Naive thymus-derived CD4-positive, alpha-beta T cell (primary cell): ENCODE data around the gene TMEM108. TPM values are rescaled to one million over a fixed set of nuclear protein-coding genes. Genes with fewer than 3 reads are reported as not detected.

Experiments used
- ATAC-seq: fragments of 150-1000 bp; cut with Tn5 transposase; 2 replicates; pipeline ENCODE4 v1.10.0; 2021; ENCODE audit warnings: mild to moderate bottlenecking, moderate library complexity
- CTCF ChIA-PET: fragments of 350-600 bp; sonication (Branson Sonifier 250); formaldehyde crosslinking; loops from one replicate; lab custom pipeline; 2021; ENCODE audit warnings: antibody characterized with exemption; lab: Charles Lee
- POLR2A ChIA-PET: fragments of 350-600 bp; sonication (Branson Sonifier 250); formaldehyde crosslinking; loops from one replicate; lab custom pipeline; 2021; ENCODE audit warnings: antibody characterized with exemption, inconsistent platforms; lab: Charles Lee
- DNase-seq, 9 donors: peaks; one replicate each; pipeline versions ENCODE4 v3.0.0 to v3.0.0-alpha.2; 2020 to 2022; ENCODE audit warnings: mixed read lengths in 1 of 9
- H3K27ac ChIP-seq: one replicate; pipeline ENCODE4 v1.7.0; 2013; ENCODE audit warnings: mild to moderate bottlenecking, low read depth, low read length, moderate library complexity
- H3K27me3 ChIP-seq, 2 donors: one replicate each; pipeline ENCODE4 v1.7.0; 2013; ENCODE audit warnings: low read length in 2 of 2, mild to moderate bottlenecking in 2 of 2, moderate library complexity in 2 of 2; ENCODE audit not compliant: control insufficient read depth in 2 of 2, insufficient read depth in 2 of 2
- H3K36me3 ChIP-seq, 3 experiments: 1 replicate in 2 of 3; 2 replicates in 1 of 3; pipeline ENCODE4 v1.7.0; 2013; ENCODE audit warnings: low read length in 3 of 3, mild to moderate bottlenecking in 3 of 3, moderate library complexity in 1 of 3; ENCODE audit not compliant: insufficient read depth in 3 of 3, control insufficient read depth in 2 of 3
- H3K4me1 ChIP-seq, 2 donors: one replicate each; pipeline ENCODE4 v1.7.0; 2013; ENCODE audit warnings: low read length in 2 of 2, mild to moderate bottlenecking in 2 of 2, moderate library complexity in 1 of 2; ENCODE audit not compliant: control insufficient read depth in 2 of 2, insufficient read depth in 2 of 2
- H3K4me3 ChIP-seq: 2 replicates; pipeline ENCODE4 v1.7.0; 2013; ENCODE audit warnings: mild to moderate bottlenecking, low read length
- H3K9me3 ChIP-seq, 3 experiments: 1 replicate in 2 of 3; 2 replicates in 1 of 3; pipeline ENCODE4 v1.7.0; 2013; ENCODE audit warnings: low read length in 3 of 3; ENCODE audit not compliant: control insufficient read depth in 2 of 3
- H3K27ac Mint-ChIP-seq, 9 donors: one replicate each; pipeline ENCODE4 v1.8.0; 2020 to 2022; ENCODE audit warnings: mixed read lengths in 9 of 9, mild to moderate bottlenecking in 8 of 9, moderate library complexity in 5 of 9, inconsistent platforms in 2 of 9
- H3K27me3 Mint-ChIP-seq, 5 donors: one replicate each; pipeline ENCODE4 v1.8.0; 2021 to 2022; ENCODE audit warnings: mixed read lengths in 5 of 5, mild to moderate bottlenecking in 1 of 5
- H3K36me3 Mint-ChIP-seq, 5 donors: one replicate each; pipeline ENCODE4 v1.8.0; 2020 to 2022; ENCODE audit warnings: mixed read lengths in 5 of 5, mild to moderate bottlenecking in 3 of 5, inconsistent platforms in 1 of 5
- H3K4me1 Mint-ChIP-seq, 7 donors: one replicate each; pipeline ENCODE4 v1.8.0; 2020 to 2022; ENCODE audit warnings: mixed read lengths in 7 of 7, mild to moderate bottlenecking in 3 of 7, inconsistent platforms in 1 of 7
- H3K4me3 Mint-ChIP-seq, 10 donors: one replicate each; pipeline ENCODE4 v1.8.0; 2020 to 2022; ENCODE audit warnings: mild to moderate bottlenecking in 10 of 10, mixed read lengths in 10 of 10, moderate library complexity in 6 of 10, inconsistent platforms in 2 of 10
- H3K9me3 Mint-ChIP-seq, 11 donors: one replicate each; pipeline ENCODE4 v1.8.0; 2020 to 2022; ENCODE audit warnings: mixed read lengths in 11 of 11, mild to moderate bottlenecking in 4 of 11, inconsistent platforms in 1 of 11, moderate library complexity in 1 of 11
- intact Hi-C, 2 donors: fragments of 100-400 bp; cut with micrococcal nuclease; formaldehyde crosslinking; loops; one replicate each; pipeline ENCODE4 v1.15.1; 2023
- polyA plus RNA-seq, 2 donors: library from polyadenylated mRNA; unstranded; fragments of 300-500 nt; fragmentation: Illumina TruSeq; gene quantifications; one replicate each; pipeline ENCODE4 v1.2.3, GENCODE V29; 2021
- total RNA-seq, 6 experiments: library from RNA in 5 of 6; stranded (reverse) in 5 of 6; gene quantifications; 1 replicate in 5 of 6; 2 replicates in 1 of 6; pipeline ENCODE4 v1.2.3 and lab custom pipeline; 2021 to 2026

The TMEM108 gene
- total and polyA plus RNA-seq, 7 experiments from 2014 or later: not detected

GRCh38 chr3:133404920-133405319 lies 366.7 kb downstream of the TMEM108 start:
- no peaks in the 10 kb centered on the region for H3K36me3 Mint-ChIP-seq
- H3K27me3 Mint-ChIP-seq: peaks cover 5 to 19% (median 7%) of the 10 kb centered on the region in 5 donors
- no peaks in the 10 kb centered on the region for H3K27me3 ChIP-seq
- H3K4me1 Mint-ChIP-seq: no peaks in the 10 kb centered on the region
- no peaks in the 10 kb centered on the region for H3K36me3 ChIP-seq
- POLR2A ChIA-PET: no interaction called here
- H3K4me3 Mint-ChIP-seq: no peak overlapping the region
- no peaks in the 10 kb centered on the region for H3K9me3 Mint-ChIP-seq
- intact Hi-C loops: no loop called here
- no peak for ATAC-seq
- CTCF ChIA-PET: no interaction called here
- no peak overlapping the region for H3K27ac Mint-ChIP-seq
- no peak overlapping the region for H3K27ac ChIP-seq
- no peaks in the 10 kb centered on the region for H3K4me1 ChIP-seq
- H3K9me3 ChIP-seq: no peaks in the 10 kb centered on the region
- DNase-seq: no peak
- no peak overlapping the region for H3K4me3 ChIP-seq

DNA sequence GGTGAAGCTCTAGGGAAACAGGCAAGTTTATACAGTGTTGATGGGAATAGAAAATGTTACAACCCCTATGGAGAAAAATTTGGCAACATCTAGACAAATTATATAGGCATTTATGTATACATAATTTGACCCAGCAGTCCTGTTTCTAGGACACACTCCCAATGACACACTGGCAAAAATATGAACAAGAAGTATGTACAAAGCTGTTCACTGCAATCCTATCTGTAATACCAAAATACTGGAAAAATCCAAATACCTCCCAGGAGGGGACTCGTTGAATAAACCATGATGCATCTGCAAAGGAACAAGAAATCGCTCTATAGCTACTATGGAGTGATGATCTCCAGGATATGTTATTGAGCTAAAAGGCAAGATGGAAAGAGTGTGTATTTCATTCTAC lies 370.2 kb downstream of the TMEM108 start:
- H3K27ac Mint-ChIP-seq: no peak overlapping the region
- Histone ChIP-seq H3K36me3 (no peaks in the 10 kb centered on the region), H3K27ac (no peak overlapping the region), H3K9me3 (no peaks in the 10 kb centered on the region), H3K4me3 (no peak overlapping the region), H3K27me3 (no peaks in the 10 kb centered on the region), H3K4me1 (no peaks in the 10 kb centered on the region)
- H3K9me3 Mint-ChIP-seq: no peaks in the 10 kb centered on the region
- DNase-seq: no peak
- peaks cover 5 to 30% (median 7%) of the 10 kb centered on the region in 5 donors for H3K27me3 Mint-ChIP-seq
- ATAC-seq: no peak
- no peaks in the 10 kb centered on the region for H3K36me3 Mint-ChIP-seq
- intact Hi-C loops: no loop called here
- CTCF ChIA-PET: no interaction called here
- POLR2A ChIA-PET: no interaction called here
- peaks cover 0 to 13% (median 6%) of the 10 kb centered on the region in 7 donors for H3K4me1 Mint-ChIP-seq
- no peak overlapping the region for H3K4me3 Mint-ChIP-seq

- H3K36me3 Mint-ChIP-seq: no peaks in the 10 kb centered on the region
- Histone ChIP-seq H3K4me3 (no peak overlapping the region), H3K27ac (no peak overlapping the region), H3K36me3 (no peaks in the 10 kb centered on the region), H3K27me3 (no peaks in the 10 kb centered on the region), H3K9me3 (no peaks in the 10 kb centered on the region), H3K4me1 (no peaks in the 10 kb centered on the region)
- H3K4me3 Mint-ChIP-seq: no peak overlapping the region
- CTCF ChIA-PET: no interaction called here
- intact Hi-C loops: no loop called here
- no peak for ATAC-seq
- no peak overlapping the region for H3K27ac Mint-ChIP-seq
- POLR2A ChIA-PET: no interaction called here
- no peaks in the 10 kb centered on the region for H3K9me3 Mint-ChIP-seq
- H3K4me1 Mint-ChIP-seq: peaks cover 0 to 17% (median 10%) of the 10 kb centered on the region in 7 donors
- no peak for DNase-seq
- peaks cover 5 to 30% (median 7%) of the 10 kb centered on the region in 5 donors for H3K27me3 Mint-ChIP-seq
These were observed 370.8 kb downstream of the TMEM108 start for GRCh38 chr3:133408961-133409360.

- no peak for DNase-seq
- Mint-ChIP-seq H3K27ac (no peak overlapping the region), H3K4me3 (no peak overlapping the region), H3K27me3 (peaks cover 5 to 30% (median 7%) of the 10 kb centered on the region in 5 donors), H3K4me1 (peaks cover 0 to 17% (median 10%) of the 10 kb centered on the region in 7 donors), H3K36me3 (no peaks in the 10 kb centered on the region), H3K9me3 (no peaks in the 10 kb centered on the region)
- Histone ChIP-seq H3K4me3 (no peak overlapping the region), H3K9me3 (no peaks in the 10 kb centered on the region), H3K36me3 (no peaks in the 10 kb centered on the region), H3K4me1 (no peaks in the 10 kb centered on the region), H3K27me3 (no peaks in the 10 kb centered on the region), H3K27ac (no peak overlapping the region)
- ChIA-PET POLR2A (no interaction called here), CTCF (no interaction called here)
- intact Hi-C loops: no loop called here
- ATAC-seq: no peak
These were observed 372.2 kb downstream of the TMEM108 start for GRCh38 chr3:133410191-133410892.

DNA sequence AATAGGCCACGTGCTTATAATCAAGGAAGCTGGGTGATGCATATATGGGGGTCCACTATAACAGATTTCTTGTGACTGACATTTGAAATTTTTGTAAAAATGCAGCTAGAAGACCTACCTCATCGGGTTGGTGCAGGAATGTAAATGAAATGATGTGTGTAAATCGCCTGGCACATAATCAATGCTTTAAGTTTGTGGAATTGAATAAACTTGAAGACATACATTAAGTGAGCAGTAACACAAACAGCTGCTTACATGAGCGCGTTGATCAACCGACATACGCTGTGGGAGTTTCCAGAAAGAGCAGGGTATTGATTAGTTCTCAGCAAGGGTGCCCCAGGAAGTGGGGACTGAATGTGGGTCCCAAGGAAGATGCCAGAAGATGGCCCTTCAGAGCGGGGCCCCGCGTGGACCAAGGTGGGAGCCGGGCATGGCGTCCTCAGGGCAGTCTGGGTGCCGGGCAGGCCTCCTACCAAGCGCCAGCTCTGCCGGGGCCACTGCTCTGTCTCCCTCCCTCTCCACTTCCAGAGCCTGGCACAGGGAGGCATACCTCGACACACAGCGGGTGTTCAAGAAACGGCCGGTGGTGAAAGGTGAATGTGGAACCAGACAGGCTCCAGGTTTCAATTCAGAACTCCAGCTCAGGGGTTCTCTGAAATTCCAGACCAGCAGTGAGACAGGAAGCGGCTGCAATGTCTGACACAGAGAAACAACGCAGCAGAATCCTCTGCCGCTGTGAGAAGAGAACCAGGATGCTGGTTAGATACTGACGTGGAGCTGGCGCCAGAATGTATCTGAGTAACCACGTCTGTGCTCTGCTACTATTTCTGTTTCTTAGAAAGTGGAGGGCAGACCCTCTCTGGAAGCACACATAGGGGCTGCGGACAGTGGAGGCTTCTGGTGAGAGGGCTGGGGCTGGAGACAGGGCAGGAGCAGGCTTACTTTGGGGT lies 374.3 kb downstream of the TMEM108 start:
- H3K4me3 Mint-ChIP-seq: peak overlapping the region in 4 of 10 donors; percentile 3 to 47 (median 20)
- POLR2A ChIA-PET: no interaction called here
- Histone ChIP-seq H3K36me3 (no peaks in the 10 kb centered on the region), H3K27me3 (no peaks in the 10 kb centered on the region), H3K27ac (no peak overlapping the region), H3K4me1 (no peaks in the 10 kb centered on the region), H3K9me3 (no peaks in the 10 kb centered on the region), H3K4me3 (no peak overlapping the region)
- ATAC-seq (no peak), DNase-seq (no peak)
- peaks cover 0 to 17% (median 10%) of the 10 kb centered on the region in 7 donors for H3K4me1 Mint-ChIP-seq
- peak overlapping the region in 2 of 9 donors; percentile 7 to 20 for H3K27ac Mint-ChIP-seq
- intact Hi-C loops: no loop called here
- CTCF ChIA-PET: no interaction called here
- peaks cover 0 to 23% (median 1%) of the 10 kb centered on the region in 5 donors for H3K27me3 Mint-ChIP-seq
- H3K36me3 Mint-ChIP-seq: no peaks in the 10 kb centered on the region
- H3K9me3 Mint-ChIP-seq: peaks cover 0 to 1% (median 0%) of the 10 kb centered on the region in 11 donors

GRCh38 chr3:133413161-133414020 lies 375.2 kb downstream of the TMEM108 start:
- CTCF ChIA-PET: interaction anchor here (0.6 kb wide), 1 partner anchor 8 kb away, joined by 3 read pairs; no protein-coding TSS in a partner anchor
- POLR2A ChIA-PET: no interaction called here
- peak overlapping the region in 3 of 9 donors; percentile 7 to 29 (median 27) for H3K27ac Mint-ChIP-seq

More at GRCh38 chr3:133413161-133414020, 375.2 kb downstream of the TMEM108 start:
- Mint-ChIP-seq H3K9me3 (peaks cover 0 to 5% (median 0%) of the 10 kb centered on the region in 11 donors), H3K27me3 (peaks cover 0 to 17% (median 0%) of the 10 kb centered on the region in 5 donors), H3K36me3 (no peaks in the 10 kb centered on the region), H3K4me3 (peak overlapping the region in 6 of 10 donors; percentile 3 to 47 (median 20)), H3K4me1 (peaks cover 0 to 17% (median 10%) of the 10 kb centered on the region in 7 donors)
- no peak overlapping the region for H3K4me3 ChIP-seq
- H3K27me3 ChIP-seq: no peaks in the 10 kb centered on the region
- intact Hi-C loops: no loop called here
- no peaks in the 10 kb centered on the region for H3K4me1 ChIP-seq
- no peaks in the 10 kb centered on the region for H3K9me3 ChIP-seq
- no peaks in the 10 kb centered on the region for H3K36me3 ChIP-seq
- ATAC-seq (peak; percentile 47), DNase-seq (no peak)
- no peak overlapping the region for H3K27ac ChIP-seq
